CD4-positive, alpha-beta T cell treated with Interleukin-4 for 1 hour (primary cell): ENCODE data around the gene ZC3H14.

Source experiments
- DNase-seq, 2 donors: peaks; one replicate each; pipeline ENCODE4 v3.0.0-alpha.2; 2020 to 2022

The ZC3H14 gene

DNA sequence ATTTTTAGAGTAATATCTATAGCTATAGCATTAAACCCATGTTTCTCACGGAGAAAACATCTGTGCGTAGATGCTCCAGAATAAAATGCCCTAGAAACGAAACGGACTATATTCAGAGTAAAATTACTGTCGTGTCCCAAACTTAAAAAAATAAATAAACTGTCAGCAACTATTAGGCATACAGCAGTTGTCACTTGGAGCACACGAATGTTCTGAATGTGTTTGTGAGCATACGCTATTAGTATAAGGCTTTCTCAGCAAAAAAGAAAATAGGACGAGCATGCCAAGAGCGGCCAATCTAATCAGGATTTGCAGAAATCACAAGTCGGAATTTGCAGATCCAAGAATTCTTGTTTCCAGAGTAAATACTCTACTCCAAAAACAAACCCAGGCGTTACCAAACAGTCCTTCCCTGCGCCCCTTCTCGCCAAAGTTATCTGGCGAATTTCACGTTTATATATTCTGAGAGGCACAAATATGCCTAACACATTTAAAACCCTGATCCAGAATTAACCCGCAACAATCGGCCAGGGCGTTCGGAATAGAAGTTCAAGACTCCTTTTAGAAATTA is 8.9 kb upstream of the ZC3H14 start:
- no peak for DNase-seq

DNA sequence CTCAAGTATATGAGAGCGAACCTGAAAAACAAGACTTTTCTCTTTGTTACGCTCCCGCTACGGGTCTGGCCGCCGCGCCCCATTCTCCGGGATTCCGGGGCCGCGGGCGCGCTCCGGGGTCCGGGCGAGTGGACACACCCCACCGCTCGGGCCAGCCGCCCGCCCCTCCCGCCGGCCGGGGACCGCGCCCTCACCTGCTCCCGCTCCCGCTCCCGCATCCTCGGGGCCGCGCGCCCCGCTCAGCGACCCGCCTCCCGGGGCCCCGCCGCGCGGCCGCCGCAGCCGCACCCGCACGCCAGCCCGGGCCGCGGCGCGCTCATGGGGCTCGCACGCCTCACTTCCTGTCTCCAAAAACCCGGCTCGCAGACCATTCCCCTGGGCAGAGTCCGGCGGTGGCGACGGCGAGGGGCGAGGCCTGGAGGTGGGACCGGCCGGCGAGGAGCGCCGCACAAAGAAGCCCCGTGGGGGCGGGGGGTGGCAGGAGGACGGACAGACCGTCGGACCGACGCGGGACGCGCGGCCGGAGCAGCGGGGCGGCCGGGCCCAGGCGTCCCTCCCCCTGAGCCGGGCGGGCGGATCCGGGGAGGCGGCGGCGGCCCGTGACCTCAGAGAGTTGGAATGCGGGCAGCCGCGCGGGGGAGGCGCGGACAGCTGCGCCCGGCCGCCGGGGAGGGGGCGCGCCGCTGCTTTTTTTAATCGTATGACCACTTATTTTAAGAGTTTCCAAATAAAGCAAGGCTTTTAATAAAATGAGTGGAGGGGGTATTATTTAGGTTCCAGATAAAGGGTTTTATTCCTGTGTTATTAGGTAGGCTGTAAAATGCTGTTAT is 8.2 kb upstream of the ZC3H14 start, which contains the start of gene PTPN21:
TSS of gene PTPN21 (minus strand) at position 551 of the 830 bp plus-strand sequence. CDS start 4,590 bp downstream, outside the sequence.
- no peak for DNase-seq

DNA sequence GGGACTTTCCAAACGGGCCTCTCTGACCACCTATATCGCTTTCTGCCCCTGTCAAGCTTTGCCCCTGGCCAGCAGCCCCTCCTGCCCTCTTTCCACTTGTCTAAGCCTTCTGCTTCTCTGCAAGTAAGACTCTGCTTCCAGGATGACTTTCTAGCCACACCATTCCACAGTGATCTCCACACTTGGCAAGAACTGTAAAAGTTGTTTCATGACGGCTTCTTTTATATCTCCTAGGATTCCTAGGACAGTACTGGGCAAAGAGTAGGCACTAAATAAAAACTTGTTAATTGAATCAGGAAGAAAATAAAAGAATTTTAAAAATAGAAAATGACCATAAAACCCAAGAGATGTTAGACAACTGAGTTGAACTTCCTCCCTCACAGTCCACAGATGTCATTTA is 6.3 kb upstream of the ZC3H14 start:
- DNase-seq, result no peak

DNA sequence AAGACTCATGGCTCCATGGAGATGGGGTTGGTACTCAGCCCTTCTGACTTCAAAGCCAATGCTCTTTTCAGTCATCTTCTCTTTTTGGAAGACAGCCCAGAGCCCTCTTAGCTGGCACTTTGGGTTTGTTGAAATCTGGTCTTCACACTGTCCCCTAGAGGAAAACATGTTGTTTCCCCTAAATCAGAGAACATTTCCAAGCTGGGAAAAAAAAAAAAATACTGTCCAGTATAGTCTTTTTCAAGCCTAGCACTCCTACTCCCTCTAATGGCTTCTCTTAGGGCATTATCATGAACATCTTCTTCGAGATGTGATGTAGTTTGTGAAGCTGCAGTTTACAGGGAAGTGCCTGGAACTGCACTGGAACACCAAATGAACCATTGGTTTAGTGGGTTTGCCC is 3.0 kb upstream of the ZC3H14 start:
- no peak for DNase-seq

DNA sequence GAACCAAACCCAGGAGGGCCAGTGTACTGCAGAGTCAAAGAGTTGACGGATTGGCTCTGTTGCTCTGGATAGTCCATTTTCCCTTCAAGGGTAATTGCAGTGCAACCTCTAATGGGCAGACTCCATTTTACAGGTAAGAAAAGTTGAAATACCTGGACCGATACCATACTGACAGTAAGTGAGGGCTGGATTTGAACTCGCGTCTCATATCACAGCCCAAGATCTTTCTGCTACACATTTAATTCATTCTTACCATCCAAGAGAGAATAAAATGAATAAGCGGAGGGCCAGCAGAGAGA is 356 bp upstream of the ZC3H14 start:
- no peak for DNase-seq

DNA sequence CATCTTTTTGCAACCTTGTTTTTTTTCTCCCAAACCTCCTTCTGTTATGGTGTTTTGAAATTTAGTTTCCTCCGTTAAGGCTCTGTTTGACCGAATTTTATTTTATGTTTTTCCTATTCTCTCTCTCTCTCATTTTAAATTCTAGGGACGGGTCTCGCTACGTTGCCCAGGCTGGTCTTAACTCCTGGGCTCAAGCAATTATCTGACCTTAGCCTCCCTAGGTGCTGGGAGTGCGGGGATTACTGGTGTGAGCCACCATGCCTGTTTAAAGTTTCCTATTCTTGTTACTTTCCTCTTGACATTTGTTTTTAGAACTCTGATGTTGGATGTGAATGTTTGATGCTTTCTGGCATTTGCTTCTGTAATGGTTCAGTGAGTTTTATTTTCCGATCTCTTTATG is 1.0 kb downstream of the ZC3H14 start:
- no peak for DNase-seq

DNA sequence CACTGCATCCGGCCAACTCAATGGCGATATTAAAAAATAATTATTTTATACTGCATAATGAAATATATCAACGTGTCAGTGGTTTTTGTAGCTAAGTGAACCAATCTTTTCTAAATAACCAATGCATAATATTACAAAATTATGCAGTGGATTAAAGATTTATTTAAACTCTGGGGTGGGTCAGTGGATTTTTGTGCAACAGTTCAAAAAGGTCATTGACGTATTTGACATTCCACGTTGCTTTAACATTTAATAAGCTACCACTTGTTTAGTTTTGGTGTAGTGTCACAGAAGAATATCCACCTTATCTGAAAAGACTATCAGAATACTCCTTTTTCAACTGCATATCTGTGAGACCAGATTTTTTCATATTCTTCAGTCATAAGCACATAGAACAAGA is 2.6 kb downstream of the ZC3H14 start:
- no peak for DNase-seq

DNA sequence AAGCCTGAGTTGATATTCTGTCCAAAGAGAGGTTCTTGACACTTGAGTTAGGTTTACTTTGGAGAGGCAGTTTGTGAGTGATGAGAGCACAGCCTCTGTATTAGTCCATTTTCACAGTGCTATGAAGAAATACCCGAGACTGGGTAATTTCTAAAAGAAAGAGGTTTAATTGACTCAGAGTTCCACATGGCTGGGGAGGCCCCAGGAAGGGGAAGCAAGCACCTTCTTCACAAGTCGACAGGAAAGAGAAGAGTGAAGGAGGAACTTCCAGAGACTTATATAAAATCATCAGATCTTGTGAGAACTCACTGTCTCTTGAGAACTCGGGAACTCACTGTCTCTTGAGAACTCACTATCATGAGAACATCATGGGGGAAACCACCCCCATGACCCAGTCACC is 5.4 kb downstream of the ZC3H14 start:
- DNase-seq, result no peak

DNA sequence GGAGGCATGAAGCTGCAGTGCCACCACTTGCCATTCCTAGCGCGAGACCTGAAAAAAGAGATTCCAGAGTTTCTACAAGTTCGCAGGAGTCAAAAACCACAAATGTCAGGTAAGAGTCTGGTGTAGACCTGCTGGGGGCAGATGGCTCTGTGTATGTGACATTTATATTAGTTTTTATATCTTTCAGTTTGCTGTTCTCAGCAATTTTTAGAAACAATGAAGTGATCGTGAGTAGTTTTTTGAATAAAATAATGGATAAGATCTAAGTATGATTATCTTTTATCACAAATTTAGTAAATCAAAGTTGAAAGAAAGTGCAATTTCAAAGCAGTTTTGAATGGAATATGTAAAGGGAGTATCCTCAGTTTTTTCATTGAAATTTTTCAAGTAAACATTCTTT is 9.3 kb downstream of the ZC3H14 start:
- DNase-seq, result no peak

DNA sequence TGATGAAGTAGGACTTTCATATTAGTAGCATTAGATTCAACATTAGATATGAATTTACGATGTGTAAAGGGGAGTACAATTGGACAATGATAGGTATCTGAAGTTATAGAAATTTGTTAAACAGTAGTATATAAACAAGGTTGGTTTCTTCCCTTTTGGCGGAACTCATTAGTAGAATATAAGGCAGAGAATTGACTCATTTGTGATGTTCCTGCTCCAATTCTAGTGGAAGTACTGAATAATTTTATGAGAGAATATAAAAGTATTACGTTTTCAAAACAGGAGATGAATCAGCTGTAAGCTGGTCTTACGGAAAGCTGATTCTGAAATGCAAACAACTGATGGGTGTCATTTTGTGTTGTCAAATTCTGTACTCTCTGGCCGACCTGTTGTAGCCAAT is 13.4 kb downstream of the ZC3H14 start:
- DNase-seq, result no peak

DNA sequence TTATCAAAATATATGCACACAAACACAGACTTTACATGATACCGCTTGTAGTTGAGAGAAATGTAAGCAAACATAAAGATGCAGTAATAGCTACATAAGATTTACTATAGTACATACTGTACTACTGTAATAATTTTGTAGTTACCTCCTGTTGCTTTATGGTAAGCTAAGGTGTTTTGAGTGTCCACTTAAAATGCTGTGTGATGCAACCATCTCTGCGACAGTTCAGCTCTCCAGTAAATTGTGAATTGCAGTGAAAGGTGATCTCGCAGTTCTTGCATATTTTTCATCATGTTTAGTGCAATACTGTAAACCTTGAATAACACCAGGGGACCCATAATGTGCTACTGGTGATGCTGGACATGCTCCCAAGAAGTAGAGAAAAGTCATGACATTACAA is 21.6 kb downstream of the ZC3H14 start:
- no peak for DNase-seq

DNA sequence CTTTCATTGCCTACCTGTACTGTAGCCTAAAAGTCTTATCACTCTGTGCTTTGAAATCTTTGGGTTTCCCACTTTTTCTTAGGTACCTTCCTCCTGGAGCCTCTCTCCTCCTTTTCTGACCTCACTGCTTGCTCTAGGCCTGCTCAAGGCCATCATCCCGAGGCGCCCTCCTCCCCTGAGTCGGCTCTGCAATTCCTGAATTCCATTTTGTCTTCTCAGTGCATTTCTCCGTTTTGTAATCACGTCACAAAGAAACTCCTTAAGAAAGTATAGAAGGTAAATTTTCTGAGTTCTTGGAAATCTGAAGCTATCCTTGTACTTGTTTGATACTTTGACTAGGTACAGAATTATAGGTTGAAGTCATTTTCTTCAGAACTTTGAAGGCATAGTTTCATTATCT is 25.2 kb downstream of the ZC3H14 start:
- no peak for DNase-seq

DNA sequence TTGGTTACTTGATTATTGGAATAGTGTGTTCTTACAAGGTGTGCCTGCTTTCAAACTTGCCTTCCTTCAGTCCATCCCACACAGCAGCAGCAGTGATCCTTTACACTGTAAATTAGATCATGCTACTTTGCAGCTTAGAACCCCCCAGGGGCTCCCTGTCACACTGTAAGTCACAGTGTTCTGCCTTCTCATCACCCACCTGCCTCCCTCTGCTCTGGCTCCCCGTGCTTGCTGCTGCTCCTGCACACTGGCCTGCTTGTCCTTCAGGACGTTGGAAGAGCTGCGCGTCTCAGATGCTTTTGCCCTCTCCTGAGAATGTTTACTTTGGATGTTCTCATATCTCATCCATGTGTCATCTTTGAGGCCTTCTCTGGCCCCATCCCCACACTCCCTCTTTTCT is 27.3 kb downstream of the ZC3H14 start:
- no peak for DNase-seq

DNA sequence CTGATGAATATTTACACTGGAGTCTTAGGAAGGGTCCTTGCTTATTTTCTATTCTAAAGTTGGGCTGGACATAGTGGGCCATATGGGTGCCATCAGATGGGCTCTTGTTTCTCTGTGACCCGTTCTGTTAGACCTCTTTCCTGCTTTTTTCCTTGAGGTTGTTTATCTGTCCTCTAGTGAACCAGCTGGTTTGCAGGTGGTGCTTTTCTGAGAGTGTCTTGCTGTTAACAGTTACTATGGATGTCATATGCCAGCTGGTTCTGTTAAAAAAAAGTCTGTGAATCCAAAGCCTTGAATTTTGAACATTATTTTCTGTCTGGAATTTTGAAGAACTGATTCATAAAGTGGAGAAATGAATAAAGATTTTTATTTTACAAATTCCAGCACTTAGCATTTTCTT is 29.2 kb downstream of the ZC3H14 start:
- no peak for DNase-seq

DNA sequence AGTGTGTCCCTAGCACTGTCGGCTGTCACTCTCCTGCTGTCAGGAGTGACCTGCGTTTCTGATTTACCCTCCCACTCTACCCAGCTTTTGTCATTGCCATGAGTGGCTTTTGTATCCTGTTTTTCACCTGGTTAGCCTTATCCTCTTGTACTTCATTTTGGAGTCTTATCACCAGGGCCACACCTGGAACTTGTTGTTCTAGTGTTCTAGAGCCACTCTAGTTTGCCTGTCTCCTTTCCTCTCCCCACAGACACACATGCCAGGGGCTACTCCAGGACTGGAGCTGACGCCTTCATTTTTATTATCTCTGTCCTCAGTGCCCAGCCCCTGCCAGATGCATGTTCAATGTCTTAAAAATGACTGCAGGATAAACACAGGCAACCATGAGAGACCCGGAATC is 34.2 kb downstream of the ZC3H14 start:
- no peak for DNase-seq

DNA sequence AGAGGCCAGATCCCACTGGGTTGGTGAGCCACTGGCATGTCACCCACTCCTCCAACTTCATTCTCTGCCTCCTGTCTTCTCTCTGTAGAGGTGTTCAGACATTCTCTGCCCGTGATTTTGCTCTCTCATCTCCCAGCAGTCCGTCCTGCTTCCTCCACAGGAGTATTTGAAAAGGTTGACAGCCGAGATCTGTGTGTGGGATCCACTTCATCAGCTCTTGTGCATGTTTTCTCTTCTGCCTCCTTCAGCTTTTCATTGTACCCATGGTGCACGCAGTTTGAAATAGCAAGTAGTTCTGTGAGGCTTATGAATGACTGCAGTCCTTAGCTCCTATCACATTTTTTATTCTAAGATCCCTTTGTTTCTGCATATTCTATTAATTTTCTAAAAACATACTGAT is 34.8 kb downstream of the ZC3H14 start:
- DNase-seq, result no peak

DNA sequence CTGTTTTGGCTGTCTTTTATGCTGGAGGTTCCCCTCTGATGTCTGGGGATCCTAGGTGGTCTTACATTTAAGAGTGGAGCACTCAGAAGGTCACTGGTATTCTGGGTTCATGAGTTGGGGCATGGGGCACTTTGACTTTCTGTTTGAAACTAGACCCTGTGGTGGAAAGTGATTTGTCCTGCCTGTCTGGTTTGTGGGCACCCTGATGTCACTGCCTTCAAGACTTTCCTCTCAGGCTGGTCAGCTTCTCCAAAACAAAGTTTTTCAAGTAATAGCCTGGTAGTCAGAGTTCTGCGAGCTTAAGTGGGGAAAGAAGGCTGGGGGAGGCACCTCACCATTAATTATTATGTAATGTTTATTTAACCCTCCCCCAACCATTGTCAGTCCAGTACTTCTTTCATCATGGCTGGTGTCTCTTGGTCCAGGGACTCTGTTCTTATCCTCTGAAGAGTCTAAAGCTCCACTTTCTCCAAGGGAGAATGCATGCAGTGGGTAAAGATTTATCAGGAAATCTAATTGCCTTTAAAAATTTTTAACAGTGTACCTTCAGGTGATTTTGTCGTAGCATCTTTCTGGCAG is 35.3 kb downstream of the ZC3H14 start:
- DNase-seq, result no peak

DNA sequence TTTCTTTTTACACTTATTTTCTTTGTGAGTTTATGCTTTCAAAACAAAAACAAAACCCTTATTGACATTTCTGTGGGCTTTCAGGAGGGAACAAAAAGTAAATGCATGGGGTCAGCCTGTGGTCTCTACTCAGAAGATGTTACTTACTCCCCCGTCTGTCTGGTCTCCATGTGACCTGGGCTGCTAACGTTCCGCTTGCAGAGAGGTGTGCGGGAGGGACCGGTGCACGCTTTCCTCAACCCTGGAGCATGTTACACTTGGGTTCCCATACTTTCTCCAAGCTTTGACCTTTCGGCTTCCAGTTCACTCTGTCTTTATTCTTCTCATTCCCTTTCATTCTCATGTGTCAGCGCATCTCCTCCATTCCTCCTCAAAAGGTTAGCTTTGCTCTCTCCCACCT is 36.5 kb downstream of the ZC3H14 start:
- DNase-seq, result no peak

DNA sequence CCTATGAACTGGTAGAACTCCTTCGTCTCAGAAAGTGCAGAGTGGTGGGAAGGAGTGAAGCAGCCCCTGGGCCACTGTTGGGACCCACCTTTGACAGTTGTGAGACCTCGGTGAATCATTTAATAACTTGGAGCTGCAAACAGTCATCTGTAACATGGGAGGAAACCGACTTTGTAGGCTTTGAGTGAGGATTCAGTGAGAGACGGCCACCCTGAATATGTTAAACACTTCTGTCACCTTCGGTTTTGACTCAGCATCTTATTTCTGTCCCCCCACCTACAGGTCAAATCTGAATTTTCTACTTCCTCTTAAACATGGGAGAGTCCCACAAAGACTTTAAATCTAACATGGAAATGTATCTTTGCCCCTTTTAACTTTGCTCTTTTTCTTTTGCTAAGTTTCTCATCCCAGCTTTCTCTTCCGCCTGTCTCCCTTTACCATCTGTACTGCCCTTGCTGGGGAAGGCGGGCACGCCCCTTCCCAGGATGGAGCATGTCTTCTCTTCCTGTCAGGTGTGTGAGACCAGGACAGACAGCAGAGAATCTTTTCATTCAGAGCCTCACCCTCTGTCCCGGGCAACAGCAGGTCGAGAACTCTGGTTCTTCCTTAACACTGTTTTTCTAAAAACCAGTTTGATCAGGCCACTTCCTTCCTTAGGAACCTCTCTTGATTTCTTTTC is 37.1 kb downstream of the ZC3H14 start:
- no peak for DNase-seq

DNA sequence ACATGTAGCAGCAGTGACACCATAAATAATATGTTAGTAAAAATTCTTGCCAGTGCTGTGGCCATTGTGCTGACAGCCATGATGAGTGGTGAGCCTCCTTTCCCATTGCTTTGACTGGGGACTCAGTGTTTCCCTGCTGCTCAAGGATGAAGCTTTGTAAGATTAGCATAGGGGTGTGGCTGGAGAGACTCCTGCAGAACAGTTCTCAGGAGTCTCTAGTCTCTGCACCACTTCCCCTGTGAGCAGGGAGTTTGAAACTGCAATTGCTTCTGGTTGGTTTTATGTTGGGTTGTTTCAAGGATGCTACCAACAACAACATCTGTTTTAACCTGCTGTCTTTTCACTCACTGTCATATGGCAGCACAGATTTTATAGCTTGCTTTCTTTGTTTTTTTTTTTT is 41.4 kb downstream of the ZC3H14 start:
- DNase-seq, result no peak

DNA sequence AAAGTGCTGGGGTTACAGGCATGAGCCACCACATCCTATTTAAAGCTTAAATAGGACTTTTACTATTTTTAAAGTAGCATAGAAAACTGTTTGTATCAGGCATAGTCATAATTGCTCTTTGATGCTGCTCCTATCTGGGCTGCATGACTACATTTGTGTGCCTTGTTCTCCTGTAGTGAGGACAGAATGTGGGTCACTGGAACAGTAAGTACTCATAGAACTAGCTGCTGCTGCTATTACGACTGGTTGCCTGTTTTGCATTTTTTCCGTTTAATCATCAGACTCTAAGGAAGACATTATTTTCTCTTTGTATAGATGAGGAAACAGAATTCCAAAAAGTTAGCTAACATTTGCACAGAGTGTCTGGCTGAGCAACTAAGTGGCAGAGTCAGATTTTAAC is 42.8 kb downstream of the ZC3H14 start:
- no peak for DNase-seq

DNA sequence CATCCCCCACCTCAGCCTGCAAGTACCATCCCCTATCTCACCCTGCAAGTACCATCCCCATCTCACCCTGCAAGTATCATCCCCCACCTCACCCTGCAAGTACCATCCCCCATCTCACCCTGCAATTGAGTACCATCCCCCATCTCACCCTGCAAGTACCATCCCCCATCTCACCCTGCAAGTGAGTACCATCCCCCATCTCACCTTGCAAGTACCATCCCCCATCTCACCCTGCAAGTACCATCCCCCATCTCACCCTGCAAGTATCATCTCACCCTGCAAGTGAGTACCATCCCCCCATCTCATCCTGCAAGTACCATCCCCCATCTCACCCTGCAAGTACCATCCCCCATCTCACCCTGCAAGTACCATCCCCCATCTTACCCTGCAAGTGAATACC is 45.0 kb downstream of the ZC3H14 start:
- DNase-seq, result no peak

DNA sequence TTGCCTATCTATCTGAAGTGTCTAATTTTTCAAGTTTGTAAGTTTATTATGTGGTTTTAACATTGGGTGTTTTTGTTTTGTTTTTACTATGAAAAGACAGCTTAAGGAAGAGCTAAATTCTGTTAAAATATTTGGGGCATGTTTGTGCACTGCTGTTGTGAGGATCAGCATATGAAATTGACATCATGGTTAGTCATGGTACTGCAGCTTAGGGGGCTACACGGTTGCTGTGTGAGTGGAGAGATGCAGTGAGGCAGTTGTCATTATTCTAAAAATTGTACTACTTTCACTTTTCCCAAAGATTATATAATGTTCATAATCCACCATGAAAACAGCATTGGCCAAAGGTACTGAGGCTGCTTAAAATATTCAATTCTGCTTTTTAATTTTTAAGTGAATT is 49.0 kb downstream of the ZC3H14 start:
- DNase-seq, result no peak

DNA sequence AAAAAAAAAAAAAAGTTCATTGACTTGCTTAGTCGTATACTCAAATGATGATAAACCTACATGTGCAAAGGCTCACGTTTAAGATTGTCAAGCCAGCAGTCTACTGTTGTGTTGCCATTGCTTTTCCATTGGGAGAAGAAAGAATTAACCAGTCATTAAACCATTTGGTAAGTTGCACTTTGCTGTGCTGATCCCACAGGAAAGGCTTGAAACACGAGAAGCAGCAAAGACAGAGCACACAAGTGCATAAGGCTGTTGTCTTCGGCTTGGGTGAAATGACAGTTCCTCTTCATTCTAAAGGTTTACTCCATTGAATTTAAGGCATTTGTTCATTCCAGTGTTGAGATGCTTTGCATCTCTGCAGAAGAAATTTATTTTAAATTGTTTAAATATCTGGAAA is 50.1 kb downstream of the ZC3H14 start:
- no peak for DNase-seq
